ENCODE measurements around the gene DUSP22.

GRCh38 chr6:349491-349921 is 57.2 kb downstream of the DUSP22 start:
- TF ChIP-seq CTCF (IDR thresholded peaks at IDR 0.05) = no peak
- TF ChIP-seq POLR2A (IDR thresholded peaks at IDR 0.05) = no peak
- TF ChIP-seq POLR2AphosphoS5 (IDR thresholded peaks at IDR 0.05) = no peak
